Peyer's patch (tissue), 4 donors: Measurements from ENCODE around the gene RPS2. TPM values are rescaled to one million over a fixed set of nuclear protein-coding genes. Genes with fewer than 3 reads are reported as not detected.

Experiments
- DNase-seq, 3 donors: peaks; one replicate each; pipeline ENCODE4 v3.0.0-alpha.2; 2017 to 2019
- H3K27ac ChIP-seq, 4 donors: fragments of 200-600 bp; sonication (generic); one replicate each; pipeline ENCODE4 v1.5.1; 2016 to 2019
- H3K27me3 ChIP-seq, 2 donors: fragments of 200-600 bp; sonication (generic); one replicate each; pipeline ENCODE4 v1.5.1; 2019
- H3K36me3 ChIP-seq, 3 donors: fragments of 200-600 bp; sonication (generic); one replicate each; pipeline ENCODE4 v1.5.1; 2016 to 2019
- H3K4me1 ChIP-seq, 4 donors: fragments of 200-600 bp; sonication (generic); one replicate each; pipeline ENCODE4 v1.5.1; 2016 to 2019
- H3K4me3 ChIP-seq, 4 donors: fragments of 200-600 bp; sonication (generic); 1 replicate in 3 of 4; 2 replicates in 1 of 4; pipeline ENCODE4 v1.5.1; 2016 to 2019; ENCODE audit warnings: mild to moderate bottlenecking in 1 of 4
- H3K9me3 ChIP-seq, 4 donors: fragments of 200-600 bp; sonication (generic); one replicate each; pipeline ENCODE4 v1.5.1; 2016 to 2019; ENCODE audit warnings: mild to moderate bottlenecking in 1 of 4
- CTCF ChIP-seq, 6 experiments: fragments of 450-650 bp in 4 of 6; fragments of 200-600 bp in 2 of 6; sonication (generic) in 1 of 6; IDR thresholded peaks; one replicate each; pipeline ENCODE4 v1.5.1; 2017 to 2019; ENCODE audit warnings: antibody characterized with exemption in 6 of 6, mild to moderate bottlenecking in 3 of 6, moderate library complexity in 1 of 6
- POLR2A ChIP-seq, 2 donors: fragments of 450-650 bp; IDR thresholded peaks; one replicate each; pipeline ENCODE4 v1.5.1; 2017; ENCODE audit warnings: antibody characterized with exemption in 2 of 2, mild to moderate bottlenecking in 2 of 2, moderate library complexity in 2 of 2
- total RNA-seq, 4 donors: library from RNA; depleted of rRNA; stranded (reverse); fragments of >200 nt; gene quantifications; one replicate each; pipeline ENCODE4 v1.1.0, GENCODE V29; 2016

Gene RPS2
- total RNA-seq, 4 donors from 2014 or later, result 736 to 1,881 (median 1,543) TPM

DNA sequence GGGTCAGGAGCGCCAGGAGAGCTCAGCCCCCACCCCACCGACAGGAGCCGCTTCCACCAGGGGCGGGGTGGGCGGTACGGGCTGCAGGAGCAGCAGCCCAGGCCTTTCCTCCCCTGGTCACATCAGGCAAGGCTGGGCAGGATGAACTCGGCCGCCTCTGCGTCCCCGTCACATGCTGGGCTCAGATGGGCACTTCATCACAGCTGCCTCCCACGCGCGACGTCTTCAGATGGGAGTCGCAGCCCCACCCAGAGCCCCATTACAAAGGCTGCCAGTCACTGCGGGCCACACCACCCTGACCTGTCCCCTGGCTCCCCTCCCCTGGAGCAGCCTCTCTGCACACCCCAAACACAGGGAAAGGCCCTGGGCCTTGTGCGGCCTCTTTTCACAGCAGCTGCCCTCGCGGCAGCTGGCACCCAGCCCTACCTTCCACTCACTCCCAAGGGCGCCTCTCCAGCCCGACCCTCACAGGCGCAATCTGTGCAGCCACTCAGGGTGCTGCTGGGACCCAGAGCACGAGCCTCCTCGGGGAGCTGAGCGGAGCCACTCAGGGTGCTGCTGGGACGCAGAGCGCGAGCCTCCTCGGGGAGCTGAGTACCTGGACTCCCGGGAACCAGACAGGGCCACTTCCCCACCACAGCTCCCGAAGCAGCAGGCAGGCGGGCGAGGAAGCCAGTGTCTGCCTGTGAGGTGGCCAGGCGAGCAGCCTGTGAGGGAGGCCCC, 40.3 kb upstream of the RPS2 start:
- H3K4me3 ChIP-seq, result no peak overlapping the region
- no peak for DNase-seq
- no peak overlapping the region for H3K27ac ChIP-seq
- no peaks in the 10 kb centered on the region for H3K27me3 ChIP-seq
- H3K9me3 ChIP-seq, result no peaks in the 10 kb centered on the region
- H3K4me1 ChIP-seq, result peaks cover 16 to 51% (median 24%) of the 10 kb centered on the region in 4 donors
- peaks cover 0 to 35% (median 3%) of the 10 kb centered on the region in 3 donors for H3K36me3 ChIP-seq
- TF ChIP-seq POLR2A (IDR thresholded peaks at IDR 0.05), result no peak
- TF ChIP-seq CTCF (IDR thresholded peaks at IDR 0.05), result no peak

DNA sequence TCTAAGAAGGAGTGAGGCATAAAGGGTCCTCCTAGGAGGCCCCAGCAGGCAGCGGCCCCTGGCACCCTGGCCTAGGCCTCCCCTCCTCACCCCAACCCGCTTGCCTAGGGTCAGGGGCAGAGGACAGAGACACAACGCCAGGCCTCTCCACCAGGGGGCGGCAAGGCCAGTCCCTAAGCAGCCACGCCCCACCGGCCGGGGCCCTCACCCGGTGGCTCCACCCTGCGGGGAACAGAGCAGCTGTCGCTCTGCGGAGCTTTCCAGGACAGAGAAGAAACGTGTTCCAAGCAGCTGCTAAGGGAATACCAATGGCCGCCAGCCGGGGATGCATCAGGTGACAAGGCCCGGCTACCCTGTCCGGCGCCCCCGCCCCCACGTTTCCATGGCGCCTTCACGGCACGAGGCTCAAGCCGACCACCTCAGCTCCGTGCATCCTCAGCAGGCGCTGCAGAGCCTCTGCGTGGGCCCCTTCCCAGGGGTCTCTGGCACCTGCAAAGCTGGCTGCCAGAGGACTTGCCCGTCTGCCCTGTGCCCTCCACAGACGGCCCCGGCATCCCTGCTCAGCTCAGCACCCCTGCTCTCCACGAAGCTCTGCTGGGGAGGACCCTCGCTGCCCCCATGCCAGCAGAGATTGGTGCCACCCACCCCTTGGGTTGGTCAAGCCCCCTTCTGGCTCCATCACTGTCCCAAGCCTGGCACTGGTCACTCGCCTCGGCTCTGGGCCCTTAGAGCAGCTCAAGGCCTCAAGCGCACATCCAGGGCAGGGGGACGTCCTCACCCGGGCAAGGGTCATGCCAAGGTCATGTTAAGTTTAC, 39.4 kb upstream of the RPS2 start:
- peak overlapping the region in 3 of 4 donors; percentile 49 to 72 (median 55) for H3K27ac ChIP-seq
- H3K9me3 ChIP-seq, result no peaks in the 10 kb centered on the region
- TF ChIP-seq POLR2A (IDR thresholded peaks at IDR 0.05) (no peak), CTCF (IDR thresholded peaks at IDR 0.05) (peak; percentile 94 to 98 (median 98))
- H3K4me3 ChIP-seq, result peak overlapping the region in 1 of 4 donors; percentile 20
- H3K27me3 ChIP-seq, result no peaks in the 10 kb centered on the region
- peaks cover 16 to 51% (median 24%) of the 10 kb centered on the region in 4 donors for H3K4me1 ChIP-seq
- peaks cover 0 to 44% (median 3%) of the 10 kb centered on the region in 3 donors for H3K36me3 ChIP-seq
- DNase-seq, result peak; percentile 93 to 96 (median 95)

- no peaks in the 10 kb centered on the region for H3K27me3 ChIP-seq
- DNase-seq, result no peak
- peaks cover 16 to 46% (median 19%) of the 10 kb centered on the region in 4 donors for H3K4me1 ChIP-seq
- H3K4me3 ChIP-seq, result no peak overlapping the region
- TF ChIP-seq POLR2A (IDR thresholded peaks at IDR 0.05) (no peak), CTCF (IDR thresholded peaks at IDR 0.05) (no peak)
- H3K36me3 ChIP-seq, result peaks cover 0 to 51% (median 3%) of the 10 kb centered on the region in 3 donors
- H3K9me3 ChIP-seq, result no peaks in the 10 kb centered on the region
- peak overlapping the region in 1 of 4 donors; percentile 72 for H3K27ac ChIP-seq
Measured at GRCh38 chr16:2003231-2003826, 38.7 kb upstream of the RPS2 start.

DNA sequence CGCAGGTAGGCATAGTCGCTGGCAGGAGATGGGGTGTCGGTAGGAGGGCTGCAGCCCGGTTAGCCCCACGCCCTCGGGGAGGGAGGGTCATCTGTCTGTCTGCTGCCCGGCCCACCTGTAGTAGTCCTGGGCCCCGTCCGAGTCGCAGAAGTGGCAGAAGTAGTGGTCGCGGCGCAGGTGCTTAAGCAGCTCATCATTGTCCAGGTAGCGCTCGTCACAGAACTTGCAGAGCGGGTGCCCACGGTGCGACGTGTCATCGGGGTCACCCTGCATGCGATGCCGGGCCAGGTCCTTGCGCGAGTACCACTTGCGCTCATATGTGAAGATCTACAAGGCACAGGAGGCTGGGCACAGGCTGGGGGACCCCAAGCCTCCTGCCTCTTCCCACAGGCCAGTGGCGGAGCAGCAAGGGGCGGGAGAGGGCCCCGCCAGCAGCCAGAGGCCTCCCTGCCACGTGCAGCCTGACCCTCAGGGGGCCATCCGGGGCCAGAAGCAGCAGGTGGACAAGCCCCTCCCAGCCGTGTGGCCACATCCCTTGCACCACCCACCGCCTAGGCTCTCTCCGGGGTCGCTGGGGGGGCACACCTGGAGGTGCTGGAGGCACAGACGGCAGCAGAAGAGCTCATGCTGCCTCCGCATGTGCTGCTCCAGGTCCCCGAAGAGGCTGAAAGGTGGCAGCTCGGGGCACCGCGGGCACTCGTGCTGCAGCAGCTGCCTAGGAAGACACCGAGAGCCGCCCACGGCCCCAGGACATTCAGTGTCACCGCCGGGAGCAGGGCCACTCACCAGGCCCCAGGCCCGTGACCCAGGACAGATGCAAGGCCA, 38.0 kb upstream of the RPS2 start:
- Histone ChIP-seq H3K4me3 (no peak overlapping the region), H3K27ac (no peak overlapping the region), H3K36me3 (peaks cover 0 to 58% (median 3%) of the 10 kb centered on the region in 3 donors), H3K4me1 (peaks cover 9 to 44% (median 12%) of the 10 kb centered on the region in 4 donors), H3K27me3 (no peaks in the 10 kb centered on the region), H3K9me3 (no peaks in the 10 kb centered on the region)
- TF ChIP-seq POLR2A (IDR thresholded peaks at IDR 0.05), result no peak
- no peak for TF ChIP-seq CTCF (IDR thresholded peaks at IDR 0.05)
- no peak for DNase-seq
